Subcutaneous adipose tissue (tissue), 4 donors: ENCODE results near the gene OR2C3. TPM values are rescaled to one million over a fixed set of nuclear protein-coding genes. Genes with fewer than 3 reads are reported as not detected.

Source experiments
- total RNA-seq, 4 donors: library from RNA; depleted of rRNA; stranded (reverse); fragments of >200 nt; gene quantifications; one replicate each; pipeline ENCODE4 v1.1.0, GENCODE V29; 2016
- TF ChIP-seq, protein P1 (sequence below): fragments of 450-650 bp; IDR thresholded peaks from one replicate; pipeline ENCODE4 v1.5.1; 2016; ENCODE audit warnings: low read depth, mild to moderate bottlenecking, control low read depth, antibody characterized with exemption, moderate library complexity

Gene OR2C3
- total RNA-seq, 4 donors from 2014 or later, result 0.17 TPM; not detected in 3

DNA sequence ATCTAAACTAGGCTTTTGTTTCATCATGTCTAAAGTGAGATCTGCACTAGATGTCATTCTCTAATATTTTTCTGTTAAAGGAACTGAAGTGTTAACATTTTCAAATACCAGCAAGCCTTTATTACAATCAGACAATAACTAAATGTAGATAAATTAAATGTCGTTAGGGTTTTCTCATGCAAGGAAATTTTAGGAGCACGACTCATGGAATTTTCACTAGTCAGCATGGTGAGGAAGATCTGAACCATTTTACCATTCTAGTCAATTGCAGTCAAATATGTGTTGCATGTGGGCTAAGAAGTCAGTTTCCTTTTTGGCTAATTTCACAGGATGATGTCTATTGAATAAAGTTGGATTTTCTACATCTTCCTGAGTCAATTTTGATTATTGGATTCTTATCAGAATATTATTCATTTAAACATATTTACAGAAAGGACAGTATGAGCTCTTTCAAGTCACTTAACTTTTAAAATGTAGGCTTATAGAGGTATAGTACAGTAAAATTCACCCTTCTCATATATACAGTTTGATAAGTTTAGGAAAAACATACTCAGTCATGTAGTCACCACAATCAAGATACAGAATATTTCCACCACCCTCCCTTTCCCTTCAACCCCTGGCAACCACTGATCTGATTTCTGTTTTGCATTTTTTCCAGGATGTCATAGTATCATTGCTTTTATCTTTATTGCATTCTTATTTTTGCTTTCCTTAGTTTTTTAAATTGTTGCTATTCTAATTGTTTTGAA, 21.9 kb upstream of the OR2C3 start:
- TF ChIP-seq, protein P1, sequence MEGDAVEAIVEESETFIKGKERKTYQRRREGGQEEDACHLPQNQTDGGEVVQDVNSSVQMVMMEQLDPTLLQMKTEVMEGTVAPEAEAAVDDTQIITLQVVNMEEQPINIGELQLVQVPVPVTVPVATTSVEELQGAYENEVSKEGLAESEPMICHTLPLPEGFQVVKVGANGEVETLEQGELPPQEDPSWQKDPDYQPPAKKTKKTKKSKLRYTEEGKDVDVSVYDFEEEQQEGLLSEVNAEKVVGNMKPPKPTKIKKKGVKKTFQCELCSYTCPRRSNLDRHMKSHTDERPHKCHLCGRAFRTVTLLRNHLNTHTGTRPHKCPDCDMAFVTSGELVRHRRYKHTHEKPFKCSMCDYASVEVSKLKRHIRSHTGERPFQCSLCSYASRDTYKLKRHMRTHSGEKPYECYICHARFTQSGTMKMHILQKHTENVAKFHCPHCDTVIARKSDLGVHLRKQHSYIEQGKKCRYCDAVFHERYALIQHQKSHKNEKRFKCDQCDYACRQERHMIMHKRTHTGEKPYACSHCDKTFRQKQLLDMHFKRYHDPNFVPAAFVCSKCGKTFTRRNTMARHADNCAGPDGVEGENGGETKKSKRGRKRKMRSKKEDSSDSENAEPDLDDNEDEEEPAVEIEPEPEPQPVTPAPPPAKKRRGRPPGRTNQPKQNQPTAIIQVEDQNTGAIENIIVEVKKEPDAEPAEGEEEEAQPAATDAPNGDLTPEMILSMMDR, result no peak

- TF ChIP-seq, protein P1, result no peak
Observed at GRCh38 chr1:247552231-247552630, 16.0 kb upstream of the OR2C3 start.

- TF ChIP-seq, protein P1, result no peak
Observed at GRCh38 chr1:247551721-247552120, 15.5 kb upstream of the OR2C3 start.

DNA sequence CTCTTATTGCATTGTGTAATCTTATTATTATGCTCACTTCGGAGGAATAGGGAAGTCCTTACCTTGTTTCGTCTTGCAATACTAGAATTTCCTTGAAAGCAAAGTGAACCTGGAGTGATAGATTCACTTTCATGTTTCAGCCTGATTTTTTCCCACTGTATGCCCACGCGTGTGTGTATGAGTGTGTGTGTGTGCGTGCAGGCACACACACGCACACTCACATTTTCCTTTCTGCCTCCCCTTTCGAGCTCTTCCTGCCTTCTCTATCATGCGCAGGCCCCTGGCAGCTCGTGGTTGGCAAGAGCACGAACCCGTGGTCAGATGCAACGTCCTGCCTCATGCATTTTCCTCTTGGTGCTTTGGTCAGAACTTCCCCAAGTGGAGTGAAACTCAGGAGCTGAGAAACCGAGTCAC, 12.5 kb upstream of the OR2C3 start, which contains the start of gene GCSAML:
GCSAML (plus strand) TSS at position 366 of the 414 bp plus-strand sequence. CDS start 58 bp downstream, outside the sequence.
- TF ChIP-seq, protein P1, result no peak

DNA sequence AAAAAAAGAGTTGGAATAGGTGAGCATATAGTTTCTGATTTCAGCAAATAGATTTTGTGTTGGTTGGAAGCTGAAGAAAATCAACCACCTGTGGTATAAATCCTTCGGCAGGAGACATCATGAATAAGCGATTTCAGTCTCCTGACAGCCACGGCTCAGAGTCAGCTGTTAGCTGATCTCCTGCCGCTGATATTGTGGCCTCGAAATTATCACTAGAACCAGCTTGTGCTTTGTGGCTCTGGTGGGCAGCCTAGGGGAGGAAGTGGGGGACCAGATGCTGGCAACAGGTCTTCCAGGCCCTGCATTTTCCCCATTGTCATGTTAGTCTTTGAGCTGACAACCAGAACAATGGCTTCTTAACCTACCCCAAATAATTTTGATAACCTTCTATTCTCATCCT, 11.9 kb upstream of the OR2C3 start:
- TF ChIP-seq, protein P1, result no peak

DNA sequence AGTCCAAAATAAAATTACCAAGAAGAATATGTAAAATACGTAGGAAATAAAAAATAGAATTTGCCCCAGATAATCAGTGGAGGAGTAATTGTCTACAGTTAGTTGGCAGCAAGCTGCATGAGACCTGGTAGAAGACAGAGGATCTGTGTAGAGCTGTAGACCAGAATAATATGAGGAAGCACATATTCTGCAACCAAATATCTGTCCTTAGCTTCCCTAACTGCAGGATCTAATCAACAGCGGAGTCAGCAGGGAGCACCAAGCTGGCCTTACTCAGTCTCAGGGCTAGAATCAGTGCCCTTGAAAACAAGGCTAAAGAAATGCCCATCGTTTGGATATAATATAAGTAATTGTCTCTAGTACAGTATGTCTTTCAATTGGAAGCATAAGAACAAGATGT, 6.6 kb upstream of the OR2C3 start:
- TF ChIP-seq, protein P1, result no peak

- TF ChIP-seq, protein P1, result no peak
Observed at GRCh38 chr1:247540581-247540980, 4.3 kb upstream of the OR2C3 start.
